MG63 (cell line): ENCODE results near the gene MAP4K3. TPM values are rescaled to one million over a fixed set of nuclear protein-coding genes. Genes with fewer than 3 reads are reported as not detected.
"Not testable (repeated sequence)": the region's sequence is repeated elsewhere in the genome, so short reads cannot be mapped to it uniquely, and the experiment has no call there.

Experiments
- DNase-seq: peaks from one replicate; pipeline ENCODE4 v3.0.0-alpha.2; 2020
- H3K27me3 ChIP-seq: fragments of 250-450 bp; sonication (Bioruptor Pico); 2 replicates; pipeline ENCODE4 v1.5.1; 2020; ENCODE audit warnings: mild to moderate bottlenecking, moderate library complexity
- H3K36me3 ChIP-seq: fragments of 250-450 bp; sonication (Bioruptor Pico); 2 replicates; pipeline ENCODE4 v1.5.1; 2020; ENCODE audit warnings: mild to moderate bottlenecking, moderate library complexity
- H3K4me3 ChIP-seq: fragments of 250-450 bp; sonication (Bioruptor Pico); 2 replicates; pipeline ENCODE4 v1.5.1; 2020; ENCODE audit warnings: mild to moderate bottlenecking, moderate library complexity
- H3K9me3 ChIP-seq: fragments of 250-450 bp; sonication (Bioruptor Pico); 2 replicates; pipeline ENCODE4 v1.5.1; 2020; ENCODE audit warnings: mild to moderate bottlenecking, moderate library complexity
- total RNA-seq: library from RNA; depleted of rRNA; stranded (reverse); fragments of >200 nt; shearing (Covaris generic); gene quantifications from 2 replicates; pipeline ENCODE4 v1.2.3, GENCODE V29; 2014; ENCODE audit warnings: low replicate concordance

MAP4K3 gene
- total RNA-seq, 1 experiment from 2014 or later: 8.7 TPM

- DNase-seq: no peak
- H3K9me3 ChIP-seq: peaks cover 6% of the 10 kb centered on the region
- no peaks in the 10 kb centered on the region for H3K27me3 ChIP-seq
- no peak overlapping the region for H3K4me3 ChIP-seq
- H3K36me3 ChIP-seq: no peaks in the 10 kb centered on the region; the same call in none of the 2 replicates
These were observed 68.7 kb downstream of the MAP4K3 start for GRCh38 chr2:39368376-39368775.

GRCh38 chr2:39362595-39362994, 74.5 kb downstream of the MAP4K3 start:
- Histone ChIP-seq H3K36me3 (peaks cover 15% of the 10 kb centered on the region), H3K4me3 (no peak overlapping the region), H3K9me3 (peaks cover 34% of the 10 kb centered on the region), H3K27me3 (no peaks in the 10 kb centered on the region)
- DNase-seq: no peak

GRCh38 chr2:39361511-39361910, 75.6 kb downstream of the MAP4K3 start:
- DNase-seq: no peak
- H3K9me3 ChIP-seq: peaks cover 34% of the 10 kb centered on the region
- peaks cover 15% of the 10 kb centered on the region for H3K36me3 ChIP-seq
- H3K4me3 ChIP-seq: no peak overlapping the region
- no peaks in the 10 kb centered on the region for H3K27me3 ChIP-seq

- peaks cover 15% of the 10 kb centered on the region for H3K36me3 ChIP-seq
- not testable (repeated sequence) for H3K4me3 ChIP-seq, DNase-seq, H3K27me3 ChIP-seq
- H3K9me3 ChIP-seq: peaks cover 34% of the 10 kb centered on the region
These were observed 76.7 kb downstream of the MAP4K3 start for GRCh38 chr2:39360342-39360741.

- Histone ChIP-seq H3K9me3 (peaks cover 34% of the 10 kb centered on the region), H3K4me3 (no peak overlapping the region), H3K27me3 (no peaks in the 10 kb centered on the region), H3K36me3 (peaks cover 17% of the 10 kb centered on the region)
- no peak for DNase-seq
These were observed 77.5 kb downstream of the MAP4K3 start for GRCh38 chr2:39359453-39360038.

- H3K4me3 ChIP-seq: no peak overlapping the region
- peaks cover 13% of the 10 kb centered on the region for H3K36me3 ChIP-seq
- no peaks in the 10 kb centered on the region for H3K27me3 ChIP-seq
- DNase-seq: no peak
- peaks cover 22% of the 10 kb centered on the region for H3K9me3 ChIP-seq
These were observed 80.0 kb downstream of the MAP4K3 start for GRCh38 chr2:39356922-39357639.

GRCh38 chr2:39350658-39351057, 86.4 kb downstream of the MAP4K3 start:
- Histone ChIP-seq H3K4me3 (no peak overlapping the region), H3K27me3 (no peaks in the 10 kb centered on the region), H3K36me3 (peaks cover 2% of the 10 kb centered on the region; the same call in 1 of the 2 replicates), H3K9me3 (no peaks in the 10 kb centered on the region)
- no peak for DNase-seq

- H3K27me3 ChIP-seq: no peaks in the 10 kb centered on the region
- H3K36me3 ChIP-seq: no peaks in the 10 kb centered on the region; the same call in 1 of the 2 replicates
- H3K9me3 ChIP-seq: no peaks in the 10 kb centered on the region
- DNase-seq: no peak
- H3K4me3 ChIP-seq: no peak overlapping the region
These were observed 98.6 kb downstream of the MAP4K3 start for GRCh38 chr2:39338502-39338901.

GRCh38 chr2:39335930-39336329, 101.2 kb downstream of the MAP4K3 start:
- Histone ChIP-seq H3K4me3 (no peak overlapping the region), H3K36me3 (no peaks in the 10 kb centered on the region; the same call in none of the 2 replicates), H3K27me3 (no peaks in the 10 kb centered on the region), H3K9me3 (no peaks in the 10 kb centered on the region)
- DNase-seq: no peak

GRCh38 chr2:39334978-39335377, 102.1 kb downstream of the MAP4K3 start:
- H3K4me3 ChIP-seq: no peak overlapping the region
- DNase-seq: no peak

GRCh38 chr2:39334529-39334928, 102.6 kb downstream of the MAP4K3 start:
- Histone ChIP-seq H3K9me3 (no peaks in the 10 kb centered on the region), H3K4me3 (no peak overlapping the region), H3K27me3 (no peaks in the 10 kb centered on the region), H3K36me3 (peaks cover 2% of the 10 kb centered on the region)
- DNase-seq: no peak

More at GRCh38 chr2:39334978-39335377, 102.1 kb downstream of the MAP4K3 start:
- Histone ChIP-seq H3K36me3 (no peaks in the 10 kb centered on the region; the same call in none of the 2 replicates), H3K9me3 (no peaks in the 10 kb centered on the region), H3K27me3 (no peaks in the 10 kb centered on the region)

- Histone ChIP-seq H3K27me3 (no peaks in the 10 kb centered on the region), H3K36me3 (peaks cover 2% of the 10 kb centered on the region), H3K4me3 (no peak overlapping the region), H3K9me3 (no peaks in the 10 kb centered on the region)
- DNase-seq: no peak
These were observed 110.4 kb downstream of the MAP4K3 start for GRCh38 chr2:39326644-39327043.

GRCh38 chr2:39325966-39326365, 111.1 kb downstream of the MAP4K3 start:
- no peak for DNase-seq
- peaks cover 2% of the 10 kb centered on the region for H3K36me3 ChIP-seq
- no peaks in the 10 kb centered on the region for H3K27me3 ChIP-seq
- H3K9me3 ChIP-seq: no peaks in the 10 kb centered on the region
- H3K4me3 ChIP-seq: no peak overlapping the region

GRCh38 chr2:39321056-39322035, 115.7 kb downstream of the MAP4K3 start:
- not testable (repeated sequence) for H3K27me3 ChIP-seq, H3K9me3 ChIP-seq, H3K36me3 ChIP-seq, DNase-seq, H3K4me3 ChIP-seq

GRCh38 chr2:39320162-39320561, 116.9 kb downstream of the MAP4K3 start:
- Histone ChIP-seq H3K36me3 (no peaks in the 10 kb centered on the region), H3K9me3 (no peaks in the 10 kb centered on the region), H3K27me3 (no peaks in the 10 kb centered on the region), H3K4me3 (no peak overlapping the region)
- DNase-seq: no peak

GRCh38 chr2:39313575-39313974, 123.5 kb downstream of the MAP4K3 start:
- H3K4me3 ChIP-seq: no peak overlapping the region
- peak; percentile 86 for DNase-seq
- H3K27me3 ChIP-seq: no peaks in the 10 kb centered on the region
- peaks cover 6% of the 10 kb centered on the region for H3K36me3 ChIP-seq
- H3K9me3 ChIP-seq: no peaks in the 10 kb centered on the region

- no peaks in the 10 kb centered on the region for H3K27me3 ChIP-seq
- peaks cover 6% of the 10 kb centered on the region for H3K36me3 ChIP-seq
- H3K4me3 ChIP-seq: no peak overlapping the region
- DNase-seq: no peak
- H3K9me3 ChIP-seq: no peaks in the 10 kb centered on the region
These were observed 125.6 kb downstream of the MAP4K3 start for GRCh38 chr2:39311469-39311868.
